Gastroesophageal sphincter (tissue), 4 donors: ENCODE data around the gene GINS2. TPM values are rescaled to one million over a fixed set of nuclear protein-coding genes. Genes with fewer than 3 reads are reported as not detected.

ENCODE experiments used
- ATAC-seq: fragments of 150-250 bp; one replicate; pipeline ENCODE4 v1.9.1; 2016; ENCODE audit warnings: mild to moderate bottlenecking, moderate library complexity
- H3K27ac ChIP-seq, 4 donors: fragments of 200-600 bp; sonication (generic) in 3 of 4; 1 replicate in 3 of 4; 2 replicates in 1 of 4; pipeline ENCODE4 v1.5.1; 2016 to 2019
- H3K27me3 ChIP-seq: fragments of 200-600 bp; sonication (generic); one replicate; pipeline ENCODE4 v1.5.1; 2019
- H3K36me3 ChIP-seq, 2 donors: fragments of 200-600 bp; sonication (generic); one replicate each; pipeline ENCODE4 v1.5.1; 2019; ENCODE audit warnings: control low read depth in 1 of 2
- H3K4me1 ChIP-seq, 3 donors: fragments of 200-600 bp; sonication (generic); 1 replicate in 2 of 3; 2 replicates in 1 of 3; pipeline ENCODE4 v1.5.1; 2016 to 2019; ENCODE audit warnings: control low read depth in 2 of 3
- H3K4me3 ChIP-seq, 2 donors: fragments of 200-600 bp; sonication (generic); one replicate each; pipeline ENCODE4 v1.5.1; 2019; ENCODE audit warnings: mild to moderate bottlenecking in 1 of 2, moderate library complexity in 1 of 2
- H3K9me3 ChIP-seq, 3 donors: fragments of 200-600 bp; sonication (generic); one replicate each; pipeline ENCODE4 v1.5.1; 2017 to 2019; ENCODE audit warnings: control low read depth in 2 of 3
- EP300 ChIP-seq: sonication (generic); formaldehyde crosslinking; IDR thresholded peaks from one replicate; pipeline ENCODE4 v1.6.1; 2017; ENCODE audit warnings: antibody characterized with exemption, mild to moderate bottlenecking
- POLR2A ChIP-seq, 2 donors: fragments of 450-650 bp; IDR thresholded peaks; one replicate each; pipeline ENCODE4 v1.6.1; 2017; ENCODE audit warnings: antibody characterized with exemption in 2 of 2, mild to moderate bottlenecking in 2 of 2, moderate library complexity in 1 of 2
- POLR2AphosphoS5 ChIP-seq: sonication (generic); formaldehyde crosslinking; IDR thresholded peaks from one replicate; pipeline ENCODE4 v1.6.1; 2017; ENCODE audit warnings: antibody characterized with exemption
- WGBS, 2 donors: methylation state at CpG; one replicate each; pipeline ENCODE4 v1.1.5; 2018; ENCODE audit warnings: low coverage in 1 of 2; 5-methylcytosine and 5-hydroxymethylcytosine counted together
- total RNA-seq, 4 donors: library from RNA; depleted of rRNA; stranded (reverse); fragments of >200 nt; gene quantifications; one replicate each; pipeline ENCODE4 v1.1.0, GENCODE V29; 2016
- TF ChIP-seq, protein P1 (sequence below), 4 experiments: fragments of 200-600 bp in 2 of 4; fragments of 450-650 bp in 2 of 4; sonication (generic) in 1 of 4; IDR thresholded peaks; one replicate each; pipeline ENCODE4 v1.5.1; 2017 to 2019; ENCODE audit warnings: antibody characterized with exemption in 4 of 4, mild to moderate bottlenecking in 2 of 4, moderate library complexity in 2 of 4

The GINS2 gene
- total RNA-seq, 4 donors from 2014 or later: 0.15 to 1.4 (median 0.66) TPM

DNA sequence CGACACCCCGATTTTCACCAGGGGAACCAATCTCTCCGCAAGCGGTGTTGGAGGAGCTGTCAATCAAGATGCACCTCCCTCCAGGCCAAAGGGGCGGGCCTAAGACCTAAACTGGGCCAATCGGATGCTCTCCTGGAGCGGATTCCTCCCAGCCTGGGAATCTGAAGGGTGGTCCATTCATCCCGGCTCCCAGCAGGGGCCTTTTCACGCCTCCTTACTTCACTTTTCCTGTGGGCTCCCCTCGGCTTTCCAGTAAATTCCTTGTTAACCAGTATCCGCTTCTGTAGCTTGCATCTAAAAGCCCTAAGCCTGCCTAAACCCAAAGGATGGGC, 45.1 kb upstream of the GINS2 start:
- no peak for ATAC-seq

DNA sequence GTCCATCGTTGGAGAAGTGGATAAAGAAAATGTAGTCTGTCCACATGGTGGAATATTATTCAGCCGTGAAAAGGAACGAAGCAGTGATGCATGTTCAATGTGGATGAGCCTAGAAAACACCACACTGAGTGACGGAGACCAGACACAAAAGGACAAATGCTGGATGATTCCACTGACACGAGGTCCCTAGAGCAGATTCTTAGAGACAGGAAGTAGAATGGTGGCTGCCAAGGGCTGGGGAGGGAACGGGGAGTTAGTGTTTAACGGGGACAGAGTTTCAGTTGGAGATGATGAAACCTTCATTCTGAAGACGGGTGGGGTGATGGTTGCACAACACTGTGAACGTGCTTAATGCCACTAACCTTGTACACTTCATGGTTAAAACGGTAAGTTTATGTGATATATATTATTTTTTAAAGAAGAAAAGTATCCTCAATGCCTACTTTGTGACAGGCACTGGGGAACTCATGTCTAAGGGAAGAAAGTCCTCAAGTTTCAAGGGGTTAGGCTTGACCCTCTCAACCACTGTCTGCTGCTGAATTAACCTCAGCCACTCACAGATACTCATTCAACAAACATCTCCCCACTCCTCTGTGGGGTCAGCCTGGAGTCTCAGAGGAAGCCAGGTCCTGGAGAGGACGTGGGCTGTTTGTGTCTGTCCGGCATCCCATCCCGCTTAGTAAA, 44.5 kb upstream of the GINS2 start:
- 74 to 76% methylated on average over 8 to 10 of the region's 13 CpGs for WGBS, 2 donors
- H3K4me1 ChIP-seq: no peaks in the 10 kb centered on the region
- no peaks in the 10 kb centered on the region for H3K9me3 ChIP-seq
- H3K27ac ChIP-seq: no peak overlapping the region
- ATAC-seq: no peak
- no peaks in the 10 kb centered on the region for H3K27me3 ChIP-seq
- TF ChIP-seq POLR2AphosphoS5 (no peak), EP300 (no peak)
- TF ChIP-seq, protein P1, sequence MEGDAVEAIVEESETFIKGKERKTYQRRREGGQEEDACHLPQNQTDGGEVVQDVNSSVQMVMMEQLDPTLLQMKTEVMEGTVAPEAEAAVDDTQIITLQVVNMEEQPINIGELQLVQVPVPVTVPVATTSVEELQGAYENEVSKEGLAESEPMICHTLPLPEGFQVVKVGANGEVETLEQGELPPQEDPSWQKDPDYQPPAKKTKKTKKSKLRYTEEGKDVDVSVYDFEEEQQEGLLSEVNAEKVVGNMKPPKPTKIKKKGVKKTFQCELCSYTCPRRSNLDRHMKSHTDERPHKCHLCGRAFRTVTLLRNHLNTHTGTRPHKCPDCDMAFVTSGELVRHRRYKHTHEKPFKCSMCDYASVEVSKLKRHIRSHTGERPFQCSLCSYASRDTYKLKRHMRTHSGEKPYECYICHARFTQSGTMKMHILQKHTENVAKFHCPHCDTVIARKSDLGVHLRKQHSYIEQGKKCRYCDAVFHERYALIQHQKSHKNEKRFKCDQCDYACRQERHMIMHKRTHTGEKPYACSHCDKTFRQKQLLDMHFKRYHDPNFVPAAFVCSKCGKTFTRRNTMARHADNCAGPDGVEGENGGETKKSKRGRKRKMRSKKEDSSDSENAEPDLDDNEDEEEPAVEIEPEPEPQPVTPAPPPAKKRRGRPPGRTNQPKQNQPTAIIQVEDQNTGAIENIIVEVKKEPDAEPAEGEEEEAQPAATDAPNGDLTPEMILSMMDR (IDR thresholded peaks at IDR 0.05): no peak
- no peaks in the 10 kb centered on the region for H3K36me3 ChIP-seq
- H3K4me3 ChIP-seq: no peak overlapping the region

More for the DNA sequence above, 45.1 kb upstream of the GINS2 start:
- Histone ChIP-seq H3K27me3 (no peaks in the 10 kb centered on the region), H3K4me3 (no peak overlapping the region), H3K27ac (no peak overlapping the region), H3K36me3 (no peaks in the 10 kb centered on the region), H3K9me3 (no peaks in the 10 kb centered on the region), H3K4me1 (no peaks in the 10 kb centered on the region)
- TF ChIP-seq EP300 (no peak), POLR2A (IDR thresholded peaks at IDR 0.05) (no peak), POLR2AphosphoS5 (no peak)
- TF ChIP-seq, protein P1 (IDR thresholded peaks at IDR 0.05): no peak
- WGBS, 2 donors: 67 to 82% methylated on average over 3 to 4 of the region's 11 CpGs

DNA sequence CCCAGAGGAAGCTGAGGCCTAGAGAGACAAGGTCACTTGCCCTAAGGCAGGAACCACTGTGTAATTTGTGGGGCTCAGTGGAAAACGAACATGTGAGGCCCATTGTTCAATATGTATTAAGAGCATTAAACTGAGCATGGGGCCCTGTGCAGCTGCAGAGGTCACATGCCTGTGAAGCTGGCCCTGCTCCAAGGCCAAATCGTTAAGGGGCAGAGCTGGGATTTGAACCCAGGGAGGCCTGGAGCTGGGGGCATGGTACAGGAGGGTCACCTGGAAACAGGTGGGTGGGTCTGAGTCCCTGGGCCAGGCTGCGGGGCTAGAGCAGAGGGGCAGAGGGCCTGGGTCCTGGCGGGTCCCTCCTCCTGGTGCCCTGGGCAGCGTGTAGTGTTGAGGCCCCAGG, 42.4 kb upstream of the GINS2 start:
- no peak for ATAC-seq
- WGBS, 2 donors: 58 to 93% methylated on average over 3 to 4 of the region's 5 CpGs
- Histone ChIP-seq H3K27me3 (no peaks in the 10 kb centered on the region), H3K9me3 (no peaks in the 10 kb centered on the region), H3K36me3 (no peaks in the 10 kb centered on the region), H3K27ac (no peak overlapping the region), H3K4me1 (no peaks in the 10 kb centered on the region), H3K4me3 (no peak overlapping the region)
- no peak for TF ChIP-seq EP300
- no peak for TF ChIP-seq POLR2A (IDR thresholded peaks at IDR 0.05)
- TF ChIP-seq, protein P1 (IDR thresholded peaks at IDR 0.05): no peak
- TF ChIP-seq POLR2AphosphoS5: no peak

DNA sequence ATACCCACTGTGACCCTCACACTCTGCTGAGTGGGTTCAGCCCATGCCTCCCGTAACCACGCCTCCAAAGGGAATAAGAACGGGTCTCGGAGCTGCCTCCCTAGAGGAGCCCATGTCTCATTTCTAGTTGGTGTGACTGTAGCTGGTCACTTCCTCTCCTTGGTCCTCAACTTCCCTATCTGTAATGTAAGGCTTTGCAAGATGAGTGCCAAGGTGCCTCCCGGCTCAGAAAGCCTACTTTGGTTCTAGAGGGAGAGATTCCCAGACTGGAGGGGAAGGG, 41.4 kb upstream of the GINS2 start:
- TF ChIP-seq EP300 (no peak), POLR2AphosphoS5 (no peak), POLR2A (IDR thresholded peaks at IDR 0.05) (no peak)
- TF ChIP-seq, protein P1 (IDR thresholded peaks at IDR 0.05): no peak
- Histone ChIP-seq H3K27ac (no peak overlapping the region), H3K4me1 (no peaks in the 10 kb centered on the region), H3K36me3 (no peaks in the 10 kb centered on the region), H3K27me3 (no peaks in the 10 kb centered on the region), H3K9me3 (no peaks in the 10 kb centered on the region), H3K4me3 (no peak overlapping the region)
- no CpG with 5 or more reads among the region's 5 CpGs for WGBS, 2 donors
- no peak for ATAC-seq

DNA sequence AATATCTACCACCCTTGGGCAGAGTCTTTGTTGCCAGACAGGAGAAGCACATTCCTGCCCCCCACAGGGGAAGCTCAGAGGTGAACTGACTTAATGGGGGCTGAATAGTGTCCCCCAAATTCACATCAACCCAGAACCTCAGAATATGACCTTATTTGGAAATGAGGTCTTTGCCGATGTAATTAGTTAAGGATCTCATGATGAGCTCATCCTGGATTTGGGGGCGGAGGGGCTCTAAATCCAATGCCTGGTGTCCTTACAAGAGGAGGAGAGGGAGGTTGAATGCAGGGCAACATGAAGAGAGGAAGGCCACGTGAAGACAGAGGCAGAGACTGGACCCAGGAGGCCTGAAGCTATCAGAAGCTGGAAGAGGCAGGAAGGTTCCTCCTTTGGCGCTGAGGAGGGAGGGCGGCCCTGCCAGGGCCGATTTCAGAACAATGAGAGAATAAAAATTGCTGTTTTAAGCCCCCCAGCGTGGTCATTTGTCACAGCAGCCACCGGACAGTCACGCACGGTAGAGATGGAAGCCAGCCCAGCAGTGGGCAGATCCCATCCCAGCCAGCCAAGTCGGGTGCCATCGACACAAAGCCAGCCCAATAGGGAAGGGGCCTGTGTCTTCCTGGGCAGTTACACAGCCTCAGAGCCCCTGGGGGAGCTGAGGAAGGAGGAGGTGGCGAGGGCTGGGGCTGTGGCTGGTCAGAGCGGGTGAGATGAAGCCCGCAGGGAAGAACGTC, 40.9 kb upstream of the GINS2 start:
- ATAC-seq: no peak
- no peaks in the 10 kb centered on the region for H3K9me3 ChIP-seq
- H3K27ac ChIP-seq: no peak overlapping the region
- no peak for TF ChIP-seq POLR2A (IDR thresholded peaks at IDR 0.05)
- TF ChIP-seq, protein P1 (IDR thresholded peaks at IDR 0.05): no peak
- TF ChIP-seq POLR2AphosphoS5: no peak
- TF ChIP-seq EP300: no peak
- H3K36me3 ChIP-seq: no peaks in the 10 kb centered on the region
- no peak overlapping the region for H3K4me3 ChIP-seq
- no peaks in the 10 kb centered on the region for H3K27me3 ChIP-seq
- WGBS, 2 donors: 40 to 50% methylated on average over 1 to 2 of the region's 16 CpGs
- H3K4me1 ChIP-seq: no peaks in the 10 kb centered on the region
